Upper lobe of left lung (tissue), 6 donors: ENCODE measurements around the gene GATA1. TPM values are rescaled to one million over a fixed set of nuclear protein-coding genes. Genes with fewer than 3 reads are reported as not detected.
"Not testable (repeated sequence)": the region's sequence is repeated elsewhere in the genome, so short reads cannot be mapped to it uniquely, and the experiment has no call there.

ENCODE experiments used
- ATAC-seq, 2 donors: fragments of 200-7000 bp; cut with Tn5 transposase; one replicate each; pipeline ENCODE4 v1.9.1; 2022; ENCODE audit warnings: mild to moderate bottlenecking in 2 of 2, moderate library complexity in 2 of 2; ENCODE audit not compliant: low FRiP score in 2 of 2
- DNase-seq, 2 donors: peaks; one replicate each; pipeline ENCODE4 v3.0.0-alpha.2; 2019 to 2020
- H3K27ac ChIP-seq, 4 donors: fragments of 200-600 bp; sonication (generic); one replicate each; pipeline ENCODE4 v1.5.1; 2016 to 2019
- H3K27me3 ChIP-seq, 4 donors: fragments of 200-600 bp; sonication (generic); one replicate each; pipeline ENCODE4 v1.5.1; 2017 to 2019
- H3K36me3 ChIP-seq, 4 donors: fragments of 200-600 bp; sonication (generic); one replicate each; pipeline ENCODE4 v1.5.1; 2016 to 2019
- H3K4me1 ChIP-seq, 4 donors: fragments of 200-600 bp; sonication (generic); one replicate each; pipeline ENCODE4 v1.5.1; 2018 to 2019
- H3K4me3 ChIP-seq, 4 donors: fragments of 200-600 bp; sonication (generic); one replicate each; pipeline ENCODE4 v1.5.1; 2017 to 2019; ENCODE audit warnings: mild to moderate bottlenecking in 2 of 4, moderate library complexity in 1 of 4
- H3K9me3 ChIP-seq, 4 donors: fragments of 200-600 bp; sonication (generic); one replicate each; pipeline ENCODE4 v1.5.1; 2018 to 2019
- CTCF ChIP-seq, 6 experiments: fragments of 450-650 bp in 4 of 6; fragments of 200-600 bp in 2 of 6; sonication (generic) in 2 of 6; IDR thresholded peaks; one replicate each; pipeline ENCODE4 v1.5.1; 2016 to 2019; ENCODE audit warnings: antibody characterized with exemption in 6 of 6
- EP300 ChIP-seq, 4 donors: sonication (generic); formaldehyde crosslinking; IDR thresholded peaks; one replicate each; pipeline ENCODE4 v1.5.1; 2017; ENCODE audit warnings: antibody characterized with exemption in 4 of 4, control low read depth in 2 of 4
- POLR2A ChIP-seq, 4 donors: fragments of 450-650 bp; IDR thresholded peaks; one replicate each; pipeline ENCODE4 v1.5.1; 2016 to 2017; ENCODE audit warnings: antibody characterized with exemption in 4 of 4, mild to moderate bottlenecking in 2 of 4
- POLR2AphosphoS5 ChIP-seq, 2 donors: sonication (generic); formaldehyde crosslinking; IDR thresholded peaks; one replicate each; pipeline ENCODE4 v1.5.1; 2017; ENCODE audit warnings: antibody characterized with exemption in 2 of 2
- WGBS, 2 donors: methylation state at CpG; one replicate each; pipeline ENCODE4 v1.1.5; 2017 to 2018; 5-methylcytosine and 5-hydroxymethylcytosine counted together
- total RNA-seq, 6 donors: library from RNA; depleted of rRNA in 4 of 6; stranded (reverse); fragments of >200 nt in 4 of 6; gene quantifications; one replicate each; pipeline versions ENCODE4 v1.1.0 to v1.2.1, GENCODE V29; 2016 to 2021
- donor health status: DM: no; HTN: no; CAD: no; lungs with moderate emphysema.
- donor health status: DM: no; HTN: yes; CAD: no; lungs with severe emphysema.

The GATA1 gene
- total RNA-seq, 6 donors from 2014 or later = 0.49 to 3.1 (median 1.6) TPM; not detected in 1

GRCh38 chrX:48814722-48815121 is 28.3 kb downstream of the GATA1 start:
- H3K9me3 ChIP-seq = no peaks in the 10 kb centered on the region
- H3K4me1 ChIP-seq = no peaks in the 10 kb centered on the region
- no peak overlapping the region for H3K4me3 ChIP-seq
- H3K36me3 ChIP-seq = peaks cover 0 to 44% (median 13%) of the 10 kb centered on the region in 4 donors
- 89 to 100% methylated on average over 1 to 8 of the region's 8 CpGs for WGBS, 2 donors
- H3K27ac ChIP-seq = no peak overlapping the region
- H3K27me3 ChIP-seq = no peaks in the 10 kb centered on the region
- ATAC-seq (no peak), DNase-seq (no peak)
- TF ChIP-seq EP300 (IDR thresholded peaks at IDR 0.05) = no peak

GRCh38 chrX:48815266-48815665 is 28.9 kb downstream of the GATA1 start:
- Histone ChIP-seq H3K4me3 (no peak overlapping the region), H3K9me3 (no peaks in the 10 kb centered on the region), H3K27ac (no peak overlapping the region), H3K4me1 (no peaks in the 10 kb centered on the region), H3K36me3 (peaks cover 0 to 44% (median 13%) of the 10 kb centered on the region in 4 donors), H3K27me3 (no peaks in the 10 kb centered on the region)
- ATAC-seq = no peak
- DNase-seq = no peak
- WGBS, 2 donors = 83% methylated on average over 6 to 8 of the region's 8 CpGs
- TF ChIP-seq CTCF (IDR thresholded peaks at IDR 0.05) (no peak), EP300 (IDR thresholded peaks at IDR 0.05) (no peak), POLR2A (IDR thresholded peaks at IDR 0.05) (no peak), POLR2AphosphoS5 (IDR thresholded peaks at IDR 0.05) (no peak)

- peaks cover 0 to 45% (median 15%) of the 10 kb centered on the region in 4 donors for H3K36me3 ChIP-seq
- DNase-seq = no peak
- no peak overlapping the region for H3K4me3 ChIP-seq
- no peaks in the 10 kb centered on the region for H3K9me3 ChIP-seq
- TF ChIP-seq POLR2A (IDR thresholded peaks at IDR 0.05) = no peak
- no peak for TF ChIP-seq CTCF (IDR thresholded peaks at IDR 0.05)
- no peak for TF ChIP-seq EP300 (IDR thresholded peaks at IDR 0.05)
- no peak for TF ChIP-seq POLR2AphosphoS5 (IDR thresholded peaks at IDR 0.05)
- 92 to 95% methylated on average over 3 to 18 of the region's 18 CpGs for WGBS, 2 donors
- no peak overlapping the region for H3K27ac ChIP-seq
- no peaks in the 10 kb centered on the region for H3K27me3 ChIP-seq
- ATAC-seq = no peak
- no peaks in the 10 kb centered on the region for H3K4me1 ChIP-seq
Measured at GRCh38 chrX:48816014-48816810, 29.8 kb downstream of the GATA1 start.

- WGBS, 2 donors = 67 to 82% methylated on average over 3 to 16 of the region's 16 CpGs
- DNase-seq (no peak), ATAC-seq (no peak)
- H3K27me3 ChIP-seq = no peaks in the 10 kb centered on the region
- no peaks in the 10 kb centered on the region for H3K9me3 ChIP-seq
- no peaks in the 10 kb centered on the region for H3K4me1 ChIP-seq
- peaks cover 0 to 41% (median 21%) of the 10 kb centered on the region in 4 donors for H3K36me3 ChIP-seq
- no peak overlapping the region for H3K4me3 ChIP-seq
- TF ChIP-seq CTCF (IDR thresholded peaks at IDR 0.05) (no peak), EP300 (IDR thresholded peaks at IDR 0.05) (no peak), POLR2AphosphoS5 (IDR thresholded peaks at IDR 0.05) (no peak), POLR2A (IDR thresholded peaks at IDR 0.05) (no peak)
- H3K27ac ChIP-seq = no peak overlapping the region
Measured at GRCh38 chrX:48818098-48818497, 31.7 kb downstream of the GATA1 start.

GRCh38 chrX:48818866-48819265 is 32.5 kb downstream of the GATA1 start:
- ATAC-seq (no peak), DNase-seq (no peak)
- H3K27me3 ChIP-seq = no peaks in the 10 kb centered on the region
- H3K9me3 ChIP-seq = no peaks in the 10 kb centered on the region
- H3K36me3 ChIP-seq = peaks cover 0 to 44% (median 21%) of the 10 kb centered on the region in 4 donors
- WGBS, 2 donors = 85% methylated on average over 4 of the region's 4 CpGs; no CpG with 5 or more reads in 1 of the 2 donors
- H3K4me3 ChIP-seq = no peak overlapping the region
- no peak overlapping the region for H3K27ac ChIP-seq
- H3K4me1 ChIP-seq = no peaks in the 10 kb centered on the region
- TF ChIP-seq EP300 (IDR thresholded peaks at IDR 0.05) (no peak), CTCF (IDR thresholded peaks at IDR 0.05) (no peak), POLR2A (IDR thresholded peaks at IDR 0.05) (no peak), POLR2AphosphoS5 (IDR thresholded peaks at IDR 0.05) (no peak)

- H3K4me3 ChIP-seq, H3K9me3 ChIP-seq, H3K27ac ChIP-seq, ATAC-seq, H3K4me1 ChIP-seq, DNase-seq, H3K27me3 ChIP-seq: not testable (repeated sequence)
- peaks cover 0 to 47% (median 20%) of the 10 kb centered on the region in 4 donors for H3K36me3 ChIP-seq
- 79 to 83% methylated on average over 8 to 9 of the region's 9 CpGs for WGBS, 2 donors
Measured at GRCh38 chrX:48819394-48819793, 33.0 kb downstream of the GATA1 start.
